Osteoblast (primary cell): ENCODE data around the gene PAQR6. TPM values are rescaled to one million over a fixed set of nuclear protein-coding genes. Genes with fewer than 3 reads are reported as not detected.

ENCODE experiments used
- DNase-seq: peaks from one replicate; pipeline ENCODE4 v3.0.0; 2011; ENCODE audit warnings: low spot score, mixed read lengths; ENCODE audit not compliant: insufficient read length; ENCODE audit errors: missing footprints
- H2AFZ ChIP-seq: 2 replicates; pipeline ENCODE4 v1.6.0; 2011; ENCODE audit warnings: mild to moderate bottlenecking, low read length
- H3K27ac ChIP-seq: 2 replicates; pipeline ENCODE4 v1.5.1; 2011; ENCODE audit warnings: mild to moderate bottlenecking, low read depth, low read length, moderate library complexity
- H3K27me3 ChIP-seq: 2 replicates; pipeline ENCODE4 v1.6.0; 2012; ENCODE audit warnings: mild to moderate bottlenecking, control low read depth, inconsistent platforms, low read length, moderate library complexity; ENCODE audit not compliant: insufficient read depth
- H3K36me3 ChIP-seq: 2 replicates; pipeline ENCODE4 v1.5.1; 2011; ENCODE audit warnings: mild to moderate bottlenecking, low read length, control low read depth, moderate library complexity; ENCODE audit not compliant: insufficient read depth
- H3K4me1 ChIP-seq: 2 replicates; pipeline ENCODE4 v1.5.1; 2011; ENCODE audit warnings: mild to moderate bottlenecking, low read length, control low read depth, moderate library complexity; ENCODE audit not compliant: insufficient read depth
- H3K4me2 ChIP-seq: 2 replicates; pipeline ENCODE4 v1.6.0; 2011; ENCODE audit warnings: mild to moderate bottlenecking, low read length; ENCODE audit not compliant: insufficient read depth
- H3K4me3 ChIP-seq: fragments of 200-600 bp; sonication (generic); 3 replicates; pipeline ENCODE4 v1.5.1; 2012; ENCODE audit warnings: mild to moderate bottlenecking, low read length, inconsistent platforms; ENCODE audit not compliant: insufficient read depth
- H3K79me2 ChIP-seq: 2 replicates; pipeline ENCODE4 v1.6.0; 2012; ENCODE audit warnings: mild to moderate bottlenecking, low read length, control low read depth, inconsistent platforms; ENCODE audit not compliant: insufficient read depth
- H3K9me3 ChIP-seq: 2 replicates; pipeline ENCODE4 v1.5.1; 2011; ENCODE audit warnings: low read depth, low read length, control low read depth
- H4K20me1 ChIP-seq: 2 replicates; pipeline ENCODE4 v1.6.0; 2012; ENCODE audit warnings: mild to moderate bottlenecking, low read length, control low read depth; ENCODE audit not compliant: insufficient read depth
- CTCF ChIP-seq: IDR thresholded peaks from 2 replicates; pipeline ENCODE4 v1.5.1; 2011; ENCODE audit warnings: mild to moderate bottlenecking, low read depth, low read length, moderate library complexity; ENCODE audit errors: extremely low read depth
- total RNA-seq: library from RNA; depleted of rRNA; stranded (reverse); fragments of >200 nt; gene quantifications from 2 replicates; pipeline ENCODE4 v1.2.3, GENCODE V29; 2012

PAQR6 gene
- total RNA-seq, 1 donor = 0.36 TPM

GRCh38 chr1:156249593-156249992 lies 1.7 kb upstream of the PAQR6 start:
- Histone ChIP-seq H3K4me3 (no peak overlapping the region), H3K79me2 (no peaks in the 10 kb centered on the region), H3K36me3 (peaks cover 48% of the 10 kb centered on the region), H3K9me3 (no peaks in the 10 kb centered on the region), H3K4me2 (no peak overlapping the region), H3K4me1 (no peaks in the 10 kb centered on the region), H3K27me3 (peaks cover 19% of the 10 kb centered on the region), H2AFZ (no peak overlapping the region), H4K20me1 (no peaks in the 10 kb centered on the region), H3K27ac (no peak overlapping the region)
- DNase-seq = no peak
- no peak for TF ChIP-seq CTCF

GRCh38 chr1:156248323-156248683 lies 447 bp upstream of the PAQR6 start:
- peaks cover 19% of the 10 kb centered on the region for H3K27me3 ChIP-seq
- H3K4me3 ChIP-seq = no peak overlapping the region
- TF ChIP-seq CTCF = no peak
- H3K4me2 ChIP-seq = no peak overlapping the region
- H2AFZ ChIP-seq = no peak overlapping the region
- H3K79me2 ChIP-seq = no peaks in the 10 kb centered on the region
- peak; percentile 75 for DNase-seq
- H3K27ac ChIP-seq = no peak overlapping the region
- no peaks in the 10 kb centered on the region for H3K9me3 ChIP-seq
- H3K4me1 ChIP-seq = peaks cover under 1% of the 10 kb centered on the region
- H4K20me1 ChIP-seq = no peaks in the 10 kb centered on the region
- peaks cover 35% of the 10 kb centered on the region for H3K36me3 ChIP-seq

- Histone ChIP-seq H3K27me3 (peaks cover 19% of the 10 kb centered on the region), H3K36me3 (peaks cover 22% of the 10 kb centered on the region), H3K4me2 (no peak overlapping the region), H4K20me1 (no peaks in the 10 kb centered on the region), H2AFZ (no peak overlapping the region), H3K4me3 (no peak overlapping the region), H3K79me2 (no peaks in the 10 kb centered on the region), H3K27ac (no peak overlapping the region), H3K9me3 (no peaks in the 10 kb centered on the region), H3K4me1 (peaks cover 14% of the 10 kb centered on the region)
- DNase-seq = peak; percentile 87
- TF ChIP-seq CTCF = no peak
These were observed 936 bp downstream of the PAQR6 start for GRCh38 chr1:156246781-156247459.

- Histone ChIP-seq H4K20me1 (no peaks in the 10 kb centered on the region), H3K4me3 (no peak overlapping the region), H2AFZ (no peak overlapping the region), H3K79me2 (no peaks in the 10 kb centered on the region), H3K27me3 (peaks cover 19% of the 10 kb centered on the region), H3K9me3 (no peaks in the 10 kb centered on the region), H3K4me2 (peak overlapping the region; percentile 60), H3K27ac (no peak overlapping the region), H3K36me3 (peaks cover 15% of the 10 kb centered on the region), H3K4me1 (peaks cover 20% of the 10 kb centered on the region)
- no peak for TF ChIP-seq CTCF
- no peak for DNase-seq
These were observed 1.5 kb downstream of the PAQR6 start for GRCh38 chr1:156246241-156246780.
